Hepatocyte (in vitro differentiated cells): Measurements from ENCODE around the gene FADS3.

Source experiments
- CTCF ChIP-seq: fragments of 200-600 bp; sonication (generic); IDR thresholded peaks from 2 replicates; pipeline ENCODE4 v1.5.1; 2016; ENCODE audit warnings: antibody characterized with exemption, mild to moderate bottlenecking; ENCODE audit not compliant: poor library complexity
- EZH2phosphoT487 ChIP-seq: fragments of 200-600 bp; sonication (generic); IDR thresholded peaks from one replicate; pipeline ENCODE4 v1.6.1; 2018; ENCODE audit warnings: antibody characterized with exemption, mild to moderate bottlenecking, low read depth, moderate library complexity; ENCODE audit not compliant: unreplicated experiment, severe bottlenecking

GRCh38 chr11:61846362-61847020, 44.9 kb downstream of the FADS3 start:
- TF ChIP-seq CTCF (no peak), EZH2phosphoT487 (no peak)
